Fibroblast of pulmonary artery (primary cell): ENCODE measurements around the gene RRP1.

ENCODE experiments used
- DNase-seq: peaks from one replicate; pipeline ENCODE4 v3.0.0-alpha.2; 2010; ENCODE audit warnings: low read depth
- H3K4me3 ChIP-seq: replicated peaks from 2 replicates; pipeline ENCODE4 v1.5.1; 2011; ENCODE audit warnings: low read depth, mild to moderate bottlenecking, control low read depth, low read length, moderate library complexity
- TF ChIP-seq, protein P1 (sequence below): IDR thresholded peaks from 2 replicates; pipeline ENCODE4 v1.5.1; 2011; ENCODE audit warnings: mild to moderate bottlenecking, control low read depth, low read length, inconsistent platforms; ENCODE audit errors: missing control alignments

The RRP1 gene

DNA sequence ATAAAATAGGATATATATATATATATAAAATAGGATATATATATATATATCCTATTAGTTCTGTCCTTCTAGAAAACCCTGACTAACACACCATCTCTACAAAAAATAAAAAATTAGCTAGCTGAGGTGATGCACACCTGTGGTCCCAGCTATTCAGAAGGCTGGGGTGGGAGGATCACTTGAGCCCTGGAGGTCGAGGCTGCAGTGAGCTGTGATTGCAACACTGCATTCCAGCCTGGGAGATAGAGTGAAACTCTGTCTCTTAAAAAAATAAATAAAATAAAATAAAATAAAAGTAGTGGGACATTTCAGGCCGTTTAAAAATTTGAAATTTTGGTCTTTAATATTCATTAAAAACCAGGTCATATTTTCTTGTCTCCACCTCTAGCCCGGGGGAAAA is 4.2 kb upstream of the RRP1 start:
- DNase-seq, result no peak
- H3K4me3 ChIP-seq, result no peak overlapping the region
- TF ChIP-seq, protein P1, sequence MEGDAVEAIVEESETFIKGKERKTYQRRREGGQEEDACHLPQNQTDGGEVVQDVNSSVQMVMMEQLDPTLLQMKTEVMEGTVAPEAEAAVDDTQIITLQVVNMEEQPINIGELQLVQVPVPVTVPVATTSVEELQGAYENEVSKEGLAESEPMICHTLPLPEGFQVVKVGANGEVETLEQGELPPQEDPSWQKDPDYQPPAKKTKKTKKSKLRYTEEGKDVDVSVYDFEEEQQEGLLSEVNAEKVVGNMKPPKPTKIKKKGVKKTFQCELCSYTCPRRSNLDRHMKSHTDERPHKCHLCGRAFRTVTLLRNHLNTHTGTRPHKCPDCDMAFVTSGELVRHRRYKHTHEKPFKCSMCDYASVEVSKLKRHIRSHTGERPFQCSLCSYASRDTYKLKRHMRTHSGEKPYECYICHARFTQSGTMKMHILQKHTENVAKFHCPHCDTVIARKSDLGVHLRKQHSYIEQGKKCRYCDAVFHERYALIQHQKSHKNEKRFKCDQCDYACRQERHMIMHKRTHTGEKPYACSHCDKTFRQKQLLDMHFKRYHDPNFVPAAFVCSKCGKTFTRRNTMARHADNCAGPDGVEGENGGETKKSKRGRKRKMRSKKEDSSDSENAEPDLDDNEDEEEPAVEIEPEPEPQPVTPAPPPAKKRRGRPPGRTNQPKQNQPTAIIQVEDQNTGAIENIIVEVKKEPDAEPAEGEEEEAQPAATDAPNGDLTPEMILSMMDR, result no peak

DNA sequence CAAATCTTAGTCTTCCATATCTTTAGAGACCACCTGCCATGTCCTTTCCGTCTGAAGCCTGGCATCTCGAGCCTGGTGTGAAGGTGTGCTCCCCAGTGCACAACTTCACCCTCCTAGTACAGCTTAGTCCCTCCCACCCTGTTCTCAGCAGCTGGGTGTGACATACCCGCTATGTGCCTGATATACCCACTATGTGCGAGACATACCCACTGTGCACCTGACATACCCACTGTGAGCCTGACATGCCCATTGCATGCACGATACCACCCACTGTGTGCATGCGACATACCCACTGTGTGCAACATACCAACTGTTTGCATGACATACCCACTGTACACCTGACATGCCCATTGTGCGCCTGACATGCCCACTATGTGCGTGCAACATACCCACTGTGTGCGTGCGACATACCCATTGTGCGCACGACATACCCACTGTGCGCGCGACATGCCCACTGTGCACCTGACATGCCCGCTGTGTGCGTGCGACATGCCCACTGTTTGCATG is 3.0 kb upstream of the RRP1 start:
- TF ChIP-seq, protein P1, result no peak
- no peak overlapping the region for H3K4me3 ChIP-seq
- DNase-seq, result no peak

DNA sequence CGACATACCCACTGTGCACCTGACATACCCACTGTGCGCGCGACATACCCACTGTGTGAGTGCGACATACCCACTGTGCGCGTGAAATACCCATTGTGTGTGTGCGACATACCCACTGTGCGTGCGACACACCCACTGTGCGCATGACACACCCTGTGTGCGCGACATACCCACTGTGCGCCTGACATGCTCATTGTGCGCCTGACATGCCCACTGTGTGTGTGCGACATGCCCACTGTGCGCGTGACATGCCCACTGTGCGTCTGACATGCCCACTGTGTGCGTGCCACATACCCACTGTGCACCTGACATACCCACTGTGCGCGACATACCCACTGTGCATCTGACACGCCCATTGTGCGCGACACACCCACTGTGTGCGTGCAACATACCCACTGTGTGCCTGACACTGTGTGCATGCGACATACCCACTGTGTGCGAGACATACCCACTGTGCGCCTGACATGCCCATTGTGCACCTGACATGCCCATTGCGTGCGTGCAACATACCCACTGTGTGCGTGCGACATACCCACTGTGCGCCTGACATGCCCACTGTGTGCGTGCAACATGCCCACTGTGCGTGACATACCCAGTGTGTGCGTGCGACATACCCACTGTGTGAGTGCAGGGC is 2.5 kb upstream of the RRP1 start:
- DNase-seq, result no peak
- TF ChIP-seq, protein P1, result no peak
- H3K4me3 ChIP-seq, result no peak overlapping the region

DNA sequence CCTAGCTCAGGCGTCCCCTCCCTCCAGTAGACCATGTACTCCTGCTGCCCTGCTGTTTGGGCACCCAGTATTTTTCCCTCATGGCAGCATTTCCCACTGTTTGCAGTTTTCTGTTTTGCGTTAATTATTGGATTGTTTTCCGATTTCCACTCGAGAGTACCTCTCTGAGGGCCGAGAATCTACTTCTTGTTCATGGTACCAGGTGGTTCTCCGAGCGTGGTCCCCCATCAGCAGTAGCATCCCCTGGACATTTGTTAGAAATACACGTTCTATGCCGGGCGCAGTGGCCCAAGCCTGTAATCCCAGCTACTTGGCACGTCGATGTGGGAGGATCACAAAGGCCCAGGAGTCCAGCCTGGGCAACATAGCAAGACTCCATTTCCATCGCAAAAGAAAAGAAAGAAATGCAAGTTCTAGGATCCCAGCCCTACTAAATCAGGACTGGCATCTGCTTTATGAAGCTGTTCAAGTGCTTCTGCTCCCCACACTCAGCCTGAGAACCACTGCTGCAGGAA is 690 bp downstream of the RRP1 start:
- no peak for DNase-seq
- TF ChIP-seq, protein P1, result no peak
- peak overlapping the region; percentile 92 for H3K4me3 ChIP-seq

DNA sequence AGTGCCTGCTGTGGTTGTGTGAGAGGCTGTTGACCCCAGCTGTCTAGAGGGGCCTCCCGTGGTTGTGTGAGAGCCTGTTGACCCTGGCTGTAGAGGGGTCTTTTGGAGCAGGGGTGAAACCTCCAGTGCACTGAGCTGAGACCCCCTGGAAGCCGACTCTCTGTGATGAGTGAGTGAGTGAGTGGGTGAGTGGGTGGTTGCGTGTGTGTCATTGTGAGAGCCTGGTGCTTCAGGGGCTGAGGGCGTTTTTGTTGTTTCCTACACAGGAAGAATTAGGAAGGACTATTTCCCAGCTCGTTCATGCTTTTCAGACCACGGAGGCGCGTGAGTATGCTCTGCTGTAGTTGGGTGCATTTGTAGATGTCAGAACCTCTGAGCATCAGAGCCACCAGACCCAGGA is 3.0 kb downstream of the RRP1 start:
- no peak overlapping the region for H3K4me3 ChIP-seq
- TF ChIP-seq, protein P1, result no peak
- DNase-seq, result no peak

DNA sequence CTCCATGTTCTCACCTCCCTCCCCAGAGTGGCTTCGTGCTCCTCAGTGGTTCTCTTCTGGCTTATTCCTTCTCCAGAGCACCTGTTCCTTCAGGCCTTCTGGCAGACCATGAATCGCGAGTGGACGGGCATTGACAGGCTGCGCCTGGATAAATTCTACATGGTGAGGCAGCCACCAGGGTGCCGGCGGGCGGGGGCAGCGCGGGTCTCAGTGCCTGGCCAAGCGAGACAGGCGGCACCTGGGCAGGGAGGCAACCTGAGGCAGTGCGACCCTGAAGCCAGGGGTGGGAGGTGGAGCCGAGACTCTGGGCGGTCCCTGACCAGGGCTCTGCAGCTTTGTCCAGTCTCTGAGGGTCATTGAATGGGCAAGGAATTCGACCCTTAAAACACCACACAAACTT is 3.9 kb downstream of the RRP1 start:
- no peak overlapping the region for H3K4me3 ChIP-seq
- TF ChIP-seq, protein P1, result no peak
- DNase-seq, result no peak

DNA sequence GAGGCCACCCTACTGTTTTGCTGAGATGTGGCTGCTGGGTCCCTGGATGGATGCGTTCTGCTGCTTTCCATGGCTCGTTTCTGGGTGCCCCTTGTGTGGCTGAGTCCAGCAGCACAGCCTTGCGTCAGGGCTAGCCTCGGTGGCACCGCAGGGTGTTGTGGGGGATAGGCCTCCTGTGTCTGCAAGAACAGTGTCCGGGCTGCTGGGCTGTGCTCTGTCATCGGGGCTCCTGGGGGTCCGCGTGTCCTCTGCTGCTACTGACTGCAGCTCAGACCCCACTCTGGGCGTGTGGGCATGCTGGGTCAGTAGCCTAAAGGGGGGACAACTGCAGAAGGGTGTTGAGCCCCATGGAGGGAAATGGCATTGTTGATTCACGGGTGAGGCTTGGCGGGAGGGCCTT is 4.9 kb downstream of the RRP1 start:
- no peak for DNase-seq
- TF ChIP-seq, protein P1, result no peak
- no peak overlapping the region for H3K4me3 ChIP-seq
